ENCODE results near the gene WT1. TPM values are rescaled to one million over a fixed set of nuclear protein-coding genes. Genes with fewer than 3 reads are reported as not detected.

Gene WT1
- total and polyA plus RNA-seq, 2 of the 8 experiments (the other 6 are each of a cell fraction or from before 2014, with no cell fraction given): 0.05 to 0.17 TPM

DNA sequence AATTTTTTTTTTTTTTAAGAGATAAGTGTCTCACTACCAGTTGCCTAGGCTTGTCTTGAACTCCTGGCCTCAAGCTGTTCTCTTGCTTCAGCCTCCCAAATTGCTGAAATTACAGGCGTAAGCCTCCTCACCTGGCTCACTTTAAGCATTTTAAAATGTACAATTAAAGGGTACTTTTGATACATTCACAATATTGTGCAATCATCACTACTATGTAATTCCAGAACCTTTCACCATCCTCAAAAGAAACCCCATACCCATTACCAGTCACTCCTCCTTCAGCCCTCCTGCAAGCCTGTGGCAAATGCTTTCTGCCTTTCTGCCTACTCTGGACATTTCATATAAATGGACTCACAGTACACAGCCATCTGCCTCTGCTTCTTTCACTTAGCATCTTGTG is 34.5 kb upstream of the WT1 start:
- Histone ChIP-seq H2AK5ac (ENCODE audit: low read depth, low read length) (no peak overlapping the region), H3K9ac (replicated peaks in 1 of 4; ENCODE audit: extremely low read depth in 1 of 4, low read depth in 3 of 4, low read length in 3 of 4) (no peak overlapping the region), H3K4ac (replicated peaks; ENCODE audit: insufficient read length, low read depth, low read length) (no peak overlapping the region), H3K9me3 (ENCODE audit: insufficient read depth in 2 of 2, low read depth in 1 of 2, low read length in 1 of 2) (no peaks in the 10 kb centered on the region), H3K36me3 (ENCODE audit: control insufficient read depth in 2 of 4, insufficient read depth in 4 of 4, low read length in 3 of 4) (no peaks in the 10 kb centered on the region), H4K8ac (ENCODE audit: extremely low read depth, insufficient read depth, low read length) (no peak overlapping the region), H3K27me3 (replicated peaks in 1 of 4; ENCODE audit: control insufficient read depth in 3 of 4, extremely low read depth in 1 of 4, insufficient read depth in 3 of 4, low read length in 3 of 4) (no peaks in the 10 kb centered on the region; a peak in 2 of 7 replicates), H2BK5ac (ENCODE audit: low read depth, low read length) (no peak overlapping the region), H3K4me1 (replicated peaks in 1 of 4; ENCODE audit: control insufficient read depth in 3 of 4, insufficient read depth in 4 of 4, low read length in 3 of 4) (no peaks in the 10 kb centered on the region), H4K20me1 (replicated peaks in 1 of 2; ENCODE audit: control insufficient read depth in 1 of 2, insufficient read depth in 2 of 2, low read length in 2 of 2) (no peaks in the 10 kb centered on the region), H3K4me3 (ENCODE audit: extremely low read depth in 1 of 4, insufficient read depth in 2 of 4, low read depth in 3 of 4, low read length in 4 of 4) (no peak overlapping the region), H3K23ac (ENCODE audit: insufficient read length) (no peak overlapping the region), H4K91ac (replicated peaks; ENCODE audit: insufficient read length, low read length) (no peak overlapping the region), H3K79me2 (ENCODE audit: control insufficient read depth in 1 of 2, insufficient read depth in 2 of 2, low read length in 2 of 2) (no peaks in the 10 kb centered on the region), H3K27ac (ENCODE audit: low read depth, low read length) (no peak overlapping the region), H3K79me1 (ENCODE audit: low read depth, low read length) (no peaks in the 10 kb centered on the region), H3K56ac (replicated peaks; ENCODE audit: insufficient read length, low read depth, low read length) (no peak overlapping the region), H2BK120ac (replicated peaks; ENCODE audit: low read depth, low read length) (no peak overlapping the region), H2BK20ac (ENCODE audit: low read length) (no peak overlapping the region), H3K18ac (ENCODE audit: extremely low read depth, low read length) (no peak overlapping the region), H3K4me2 (ENCODE audit: insufficient read depth in 1 of 2, low read depth in 2 of 2, low read length in 2 of 2) (no peak overlapping the region), H2AFZ (ENCODE audit: low read length) (no peak overlapping the region), H2BK15ac (ENCODE audit: low read length) (no peak overlapping the region), H2BK12ac (ENCODE audit: low read depth, low read length) (no peak overlapping the region), H3K23me2 (ENCODE audit: low read depth, low read length) (no peaks in the 10 kb centered on the region), H4K5ac (ENCODE audit: insufficient read length, low read depth, low read length) (no peak overlapping the region), H3K14ac (ENCODE audit: insufficient read length) (no peak overlapping the region)
- TF ChIP-seq CEBPB (IDR thresholded peaks at IDR 0.05; ENCODE audit: low read depth, low read length) (peak; percentile 24; the same call in 1 of the 2 replicates), SP1 (IDR thresholded peaks at IDR 0.05; ENCODE audit: low read depth, low read length) (no peak), SIN3A (conservative IDR thresholded peaks at IDR 0.05 in 1 of 2, IDR thresholded peaks at IDR 0.05 in 1 of 2; ENCODE audit: low read depth in 1 of 2, low read length in 2 of 2) (no peak), KDM4A (IDR thresholded peaks at IDR 0.05; ENCODE audit: low read depth, low read length, severe bottlenecking) (no peak), TEAD4 (IDR thresholded peaks at IDR 0.05; ENCODE audit: low read depth, low read length) (no peak), SIX5 (IDR thresholded peaks at IDR 0.05; ENCODE audit: low read depth, low read length) (no peak), NANOG (IDR thresholded peaks at IDR 0.05; ENCODE audit: insufficient read depth, low read depth, low read length, poor library complexity, severe bottlenecking) (no peak)
- ChIA-PET POLR2A (ENCODE audit: partially characterized antibody) (no interaction called here), CTCF (ENCODE audit: partially characterized antibody) (interaction anchor here (3.1 kb wide), 1 partner anchor 22 kb away, joined by 9 read pairs; no protein-coding TSS in a partner anchor)
- WGBS, 2 experiments (ENCODE audit: extremely low coverage in 1 of 2, insufficient coverage in 1 of 2, insufficient read length in 1 of 2, insufficient replicate concordance in 2 of 2, low coverage in 1 of 2, low lambda C conversion rate in 2 of 2, missing lambda C conversion rate in 1 of 2): 84% methylated on average over 1 of the region's 1 CpG; no CpG with 5 or more reads in 1 of the 2 experiments
- DNase-seq (ENCODE audit: low read depth in 1 of 2, low spot score in 2 of 2) (no peak), FAIRE-seq (no peak)

Data from H1 (cell line).